NCI-H510A (cell line): ENCODE data around the gene LRP1B.

Experiments
- DNase-seq: peaks from one replicate; lab custom pipeline; 2025; lab: John Stamatoyannopoulos, UW

The LRP1B gene

DNA sequence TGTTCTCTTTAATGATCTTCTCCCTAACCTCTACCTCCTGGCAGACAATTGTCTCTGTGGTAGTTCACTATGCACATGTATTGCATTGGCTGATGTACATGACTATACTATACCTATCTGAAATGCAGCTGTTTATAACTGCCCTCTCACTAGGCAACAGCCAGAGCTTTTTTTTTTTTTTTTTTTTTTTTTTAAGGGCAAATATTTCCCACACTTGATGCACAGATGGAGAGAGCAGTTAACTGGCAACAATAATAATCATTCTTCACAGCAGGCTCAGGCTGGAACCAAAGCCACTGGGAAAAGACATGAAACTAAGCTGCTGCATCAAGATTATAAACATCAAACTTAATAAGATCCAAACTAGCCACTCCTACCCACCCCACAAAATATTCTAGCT, 707.7 kb downstream of the LRP1B start:
- no peak for DNase-seq

DNA sequence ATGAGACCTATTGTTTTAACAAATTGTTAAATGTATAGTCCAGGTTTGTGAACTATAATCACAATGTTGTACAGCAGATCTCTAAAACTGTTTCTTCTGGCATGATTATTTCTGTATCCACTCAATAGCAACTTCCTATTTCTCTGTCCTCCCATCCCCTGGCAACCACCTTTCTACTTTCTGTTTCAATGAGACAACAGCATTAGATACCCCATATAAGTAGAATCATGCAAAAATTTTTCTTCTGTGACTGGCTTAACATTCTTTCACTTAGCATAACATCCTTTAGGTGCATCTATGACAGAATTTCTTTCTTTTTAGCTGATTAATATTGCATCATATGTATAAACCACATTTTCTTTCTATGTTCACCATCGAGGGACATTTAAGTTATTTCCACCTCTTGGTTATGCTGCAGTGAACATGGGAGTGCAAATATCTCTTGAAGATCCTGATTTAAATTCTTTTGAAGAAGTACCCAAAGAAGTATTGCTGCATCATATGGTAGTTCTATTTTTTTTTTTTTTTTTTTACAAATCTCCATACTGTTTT, 713.5 kb downstream of the LRP1B start:
- DNase-seq, result no peak

DNA sequence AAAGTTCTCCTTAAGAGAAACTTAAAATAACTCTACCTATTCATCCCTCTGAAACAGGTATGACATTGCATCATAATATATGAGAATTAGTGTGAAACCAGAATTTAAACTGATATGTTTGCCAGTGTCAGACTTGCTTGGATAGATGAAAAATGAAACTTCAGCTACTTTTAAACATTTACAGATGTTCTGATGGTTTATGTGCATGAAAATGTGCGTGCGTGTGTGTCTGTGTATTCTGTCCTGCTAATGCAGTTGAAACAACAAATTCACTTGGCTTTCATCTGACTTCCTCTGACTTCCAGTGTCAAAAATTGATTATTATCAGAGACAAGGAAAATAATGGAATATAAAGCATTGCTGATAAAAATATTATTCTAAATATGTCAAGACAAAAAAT, 719.4 kb downstream of the LRP1B start:
- no peak for DNase-seq

DNA sequence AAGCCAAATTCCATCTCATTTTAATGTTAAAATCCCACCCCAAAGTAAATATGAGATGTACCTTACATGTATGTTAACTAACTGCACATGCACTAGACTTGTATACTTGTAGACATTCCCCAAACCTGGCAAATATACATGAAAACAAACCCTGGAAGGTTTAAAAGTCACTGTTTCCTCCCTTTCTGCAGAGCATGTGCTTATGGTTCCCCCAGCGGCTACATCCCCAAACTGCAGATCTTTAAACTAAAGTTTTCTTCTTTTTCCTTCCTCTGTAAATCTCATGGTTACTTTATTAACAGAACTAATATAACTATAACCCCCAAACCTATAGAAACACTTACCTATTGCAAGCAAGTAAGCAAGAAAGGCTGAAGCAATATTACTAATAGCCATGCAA, 731.5 kb downstream of the LRP1B start:
- no peak for DNase-seq

DNA sequence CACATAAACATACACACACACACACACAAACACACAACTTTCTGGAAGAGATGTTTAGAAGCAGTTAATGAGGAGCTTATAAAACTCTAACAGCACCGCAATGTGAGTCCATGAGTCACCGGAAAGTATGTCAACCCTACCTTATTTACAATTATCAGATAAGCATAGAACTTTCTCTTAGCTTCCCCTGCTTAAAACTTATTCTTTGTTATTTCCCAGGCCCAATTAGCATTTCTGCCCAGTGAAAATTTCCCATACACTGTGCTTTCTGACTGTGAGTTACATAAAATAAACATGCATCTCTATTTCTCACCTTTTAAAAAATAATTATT, 737.6 kb downstream of the LRP1B start:
- DNase-seq, result no peak

DNA sequence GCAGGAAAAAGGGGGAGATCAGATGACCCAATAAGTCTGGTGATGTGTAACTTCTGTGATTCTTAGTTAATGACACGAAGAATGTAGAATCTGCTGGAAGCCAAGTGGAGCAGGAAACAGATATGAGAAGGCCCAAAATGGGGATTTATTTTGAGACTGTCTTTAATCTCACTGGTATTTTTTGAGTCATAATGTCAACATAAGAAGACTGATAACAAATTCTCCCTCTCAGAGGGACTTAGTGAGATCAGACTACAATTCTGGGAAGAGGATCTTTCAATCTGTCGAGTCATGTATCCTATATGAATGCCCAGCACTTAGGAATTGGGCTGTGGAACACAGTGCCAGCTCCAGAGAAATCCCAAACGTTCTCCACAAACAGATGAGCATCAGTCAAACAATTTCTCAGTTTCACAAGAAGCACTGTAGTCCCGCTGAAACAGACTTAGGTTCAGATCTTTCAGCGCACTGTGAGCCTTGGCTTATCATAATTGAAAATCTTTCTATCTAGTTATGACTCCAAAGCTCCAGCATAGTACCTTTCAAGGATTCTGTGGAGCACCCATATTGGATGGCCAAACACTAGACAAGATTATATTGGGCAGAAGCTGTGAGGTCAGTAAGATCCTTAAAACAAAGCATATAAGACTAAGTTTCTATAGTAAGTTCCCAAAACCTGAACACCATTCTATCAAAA, 738.2 kb downstream of the LRP1B start:
- no peak for DNase-seq

DNA sequence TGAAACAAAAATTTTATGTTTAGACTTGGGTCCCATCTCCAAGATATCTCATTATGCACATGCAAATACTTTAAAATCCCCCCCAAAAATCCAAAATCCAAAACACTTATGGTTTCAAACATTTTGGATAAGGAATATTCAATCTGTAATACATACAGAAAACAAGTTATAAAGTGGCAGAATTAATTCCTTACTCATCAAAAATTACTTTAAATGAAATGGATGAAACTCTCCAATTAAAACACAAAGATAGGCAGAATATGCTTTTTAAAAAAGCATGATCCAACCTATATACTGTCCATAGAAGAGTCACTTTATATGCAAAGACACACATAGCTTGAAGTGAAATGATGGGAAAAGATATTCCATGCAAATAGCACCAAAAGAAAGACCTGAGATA, 744.6 kb downstream of the LRP1B start:
- DNase-seq, result no peak

DNA sequence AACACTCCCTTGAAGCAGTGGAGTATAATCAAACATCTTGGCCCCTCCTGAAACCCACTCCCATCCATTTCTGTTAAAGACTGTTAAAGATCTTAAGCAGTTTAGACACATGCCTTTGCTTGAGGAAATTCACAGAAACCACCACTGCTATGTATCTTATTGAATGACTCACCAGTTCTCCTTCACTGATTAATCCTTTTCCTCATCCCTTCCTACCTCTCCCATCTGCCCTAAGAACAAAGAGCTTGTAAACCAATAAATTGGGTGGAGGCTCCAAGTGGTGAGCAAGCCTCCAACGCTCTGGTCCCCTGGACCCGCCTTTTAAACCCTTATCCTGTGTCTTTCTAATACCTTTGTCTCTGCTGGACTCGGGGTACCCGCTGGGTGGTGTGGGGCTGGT, 746.1 kb downstream of the LRP1B start:
- no peak for DNase-seq

DNA sequence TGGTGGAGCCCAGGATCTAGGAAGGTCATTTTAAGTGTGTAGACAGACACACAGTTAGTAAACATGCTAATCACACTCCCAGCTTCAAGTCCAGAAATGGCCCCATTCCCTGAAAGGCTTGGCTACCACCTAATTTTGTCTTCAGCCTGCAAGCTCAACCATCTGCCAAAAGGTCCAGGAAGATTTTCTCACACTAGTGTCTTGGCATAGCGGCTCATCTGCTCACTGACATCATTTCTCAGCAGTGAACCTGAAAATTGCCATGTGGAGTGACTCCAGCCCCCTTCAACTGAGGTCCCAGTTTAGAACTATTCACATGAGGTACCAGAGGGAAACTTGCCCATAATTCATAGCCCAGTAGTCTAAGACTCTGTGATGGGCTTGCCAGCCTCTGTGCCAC, 748.9 kb downstream of the LRP1B start:
- DNase-seq, result no peak

DNA sequence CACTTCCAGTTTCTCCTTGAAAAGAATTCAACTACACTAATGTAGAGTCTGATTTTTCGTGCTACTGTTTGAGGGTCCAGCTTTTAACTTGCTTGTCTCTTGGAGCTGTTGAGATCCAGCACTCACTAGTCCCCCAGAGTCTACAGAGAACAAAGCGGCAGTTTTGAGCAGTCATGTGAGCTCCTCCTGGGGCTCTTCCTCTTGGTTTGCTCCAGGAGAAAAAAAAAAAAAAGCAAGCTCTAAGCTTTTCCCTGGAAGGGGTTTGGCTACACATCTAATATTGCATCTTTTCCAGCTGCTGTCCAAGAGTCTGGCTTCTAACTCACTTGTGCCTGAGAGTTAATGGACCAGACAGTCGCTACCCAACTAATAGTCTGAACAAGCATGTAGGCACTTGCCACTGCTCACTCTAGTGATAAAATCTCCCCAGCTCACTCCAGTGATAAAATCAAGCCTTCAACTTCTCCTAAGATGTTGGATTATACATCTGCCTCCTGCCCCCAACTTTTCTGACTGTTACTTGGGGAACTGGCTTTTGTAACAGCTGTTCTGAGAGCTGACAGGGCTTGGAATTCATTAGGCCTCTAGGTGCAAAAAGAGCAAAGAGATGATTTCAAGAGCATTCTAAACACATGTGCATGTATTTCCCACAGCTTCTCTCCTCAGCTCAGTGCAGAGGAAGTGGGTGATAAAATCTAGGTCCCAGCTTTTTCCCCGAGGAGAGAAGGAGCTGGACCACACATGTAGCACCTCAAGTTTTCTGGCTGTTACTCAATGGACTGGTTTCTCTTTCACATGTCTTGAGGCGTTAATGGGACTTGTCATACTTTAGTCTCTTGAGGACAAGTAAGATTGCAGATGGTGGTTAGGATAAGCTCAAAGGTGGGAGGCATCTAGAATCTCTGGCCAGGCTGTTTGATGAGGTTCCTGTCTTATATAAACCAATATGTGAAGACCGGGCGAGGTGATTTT, 750.5 kb downstream of the LRP1B start:
- no peak for DNase-seq

DNA sequence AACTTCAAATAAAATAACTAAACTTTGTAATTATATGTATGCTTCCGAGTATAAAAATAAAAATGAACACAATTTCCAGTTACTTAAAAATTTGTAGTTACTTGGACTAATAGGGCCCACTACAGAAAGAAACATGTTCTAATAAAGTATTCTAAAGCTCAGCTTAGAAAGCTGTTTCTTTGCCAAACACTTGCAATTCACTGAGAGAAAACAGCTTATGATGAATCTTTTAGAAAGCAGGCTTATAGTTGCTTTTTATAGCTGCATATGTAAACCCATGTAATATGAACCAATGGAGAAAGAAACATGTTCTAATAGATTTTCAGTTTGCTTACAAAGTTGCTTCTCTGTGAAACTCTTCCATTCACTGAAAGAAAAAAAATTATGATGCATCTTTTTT, 766.0 kb downstream of the LRP1B start:
- no peak for DNase-seq

DNA sequence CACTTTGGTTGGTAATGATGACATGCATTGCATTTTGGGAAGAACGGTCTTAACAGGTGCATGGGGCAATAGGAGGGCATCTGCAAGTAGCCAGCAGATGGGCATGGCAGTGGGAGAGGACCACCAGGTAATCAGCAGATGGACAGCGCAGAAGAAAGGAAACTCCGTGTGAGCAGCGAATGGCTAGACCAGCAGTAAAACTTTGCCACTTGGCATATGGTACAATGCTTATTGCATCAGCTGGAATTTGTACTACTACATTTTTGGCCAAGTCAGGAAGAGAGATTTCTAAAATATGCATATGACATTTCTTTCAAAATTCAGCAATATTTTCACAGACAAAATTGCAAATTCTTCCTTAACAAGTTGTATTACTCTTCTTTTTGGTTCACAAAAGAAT, 768.5 kb downstream of the LRP1B start:
- no peak for DNase-seq

DNA sequence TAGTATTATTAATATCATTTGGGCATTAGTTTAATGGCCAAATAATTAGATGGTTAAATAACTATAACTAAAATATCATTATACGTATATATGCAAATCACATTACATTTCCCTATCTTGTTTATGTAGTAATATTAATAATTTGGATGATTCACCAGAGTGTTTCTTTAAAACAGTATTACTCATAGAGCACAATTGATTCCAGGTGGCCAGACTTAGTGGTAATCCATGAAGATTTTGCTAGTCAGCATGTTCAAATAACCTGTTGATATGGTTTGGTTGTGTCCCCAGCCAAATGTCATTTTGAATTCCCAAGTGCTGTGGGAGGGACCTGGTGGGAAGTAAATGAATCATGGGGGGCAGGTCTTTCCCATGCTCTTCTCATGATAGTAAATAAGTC, 782.3 kb downstream of the LRP1B start:
- DNase-seq, result no peak

DNA sequence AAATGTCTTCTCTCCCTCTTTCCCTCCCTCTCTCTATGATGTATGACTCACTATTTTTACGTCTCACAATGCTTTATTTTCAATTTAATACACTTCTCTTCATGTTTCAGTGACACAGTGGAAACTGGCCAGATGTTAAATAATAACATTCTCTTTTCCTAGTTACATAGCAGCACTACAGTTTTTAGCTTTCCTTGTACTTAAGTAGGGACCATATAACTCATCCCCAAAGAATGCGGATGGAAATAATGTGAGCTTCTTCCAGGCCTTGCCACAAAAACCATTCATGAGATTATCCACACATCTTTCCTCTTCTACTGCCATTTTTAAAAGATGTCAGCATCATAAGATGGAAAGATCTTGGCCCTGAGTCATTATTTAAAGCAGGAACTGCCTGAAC, 789.4 kb downstream of the LRP1B start:
- no peak for DNase-seq

DNA sequence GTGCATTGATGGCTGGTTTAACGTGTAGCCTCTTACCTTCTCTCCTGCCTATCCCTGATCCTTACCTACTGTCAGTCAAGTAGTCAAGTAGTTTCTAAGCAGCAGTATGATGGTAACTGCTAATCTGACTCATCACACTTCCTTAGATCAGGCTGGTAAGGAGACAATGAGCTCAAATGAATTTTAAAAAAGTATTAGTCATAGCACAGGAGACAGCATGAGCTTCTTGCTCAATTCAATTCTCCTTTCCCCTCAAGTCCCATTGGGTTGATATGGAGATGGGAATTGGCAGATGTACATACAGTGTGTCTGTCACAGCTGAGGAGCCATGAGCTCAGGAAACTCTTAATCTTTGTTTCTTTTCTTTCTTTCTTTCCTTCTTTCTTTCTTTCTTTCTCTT, 799.7 kb downstream of the LRP1B start:
- DNase-seq, result no peak

DNA sequence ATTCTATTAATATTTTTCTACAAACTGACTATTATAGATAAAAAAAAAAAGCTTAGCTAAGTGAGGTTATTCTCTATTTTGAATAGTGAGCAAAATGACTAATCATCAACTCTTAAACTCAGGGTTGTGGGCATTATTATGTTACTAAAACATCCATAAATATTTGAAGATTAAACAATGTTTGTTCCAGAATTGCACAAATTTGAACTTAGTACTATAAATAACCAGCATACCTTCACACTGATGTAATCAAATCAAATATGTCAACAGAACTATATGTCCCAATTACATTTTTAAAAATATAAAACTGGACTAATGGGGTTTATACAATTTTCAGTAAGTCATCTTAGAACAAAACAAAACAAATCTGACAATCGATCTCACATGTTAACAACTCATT, 800.9 kb downstream of the LRP1B start:
- no peak for DNase-seq

DNA sequence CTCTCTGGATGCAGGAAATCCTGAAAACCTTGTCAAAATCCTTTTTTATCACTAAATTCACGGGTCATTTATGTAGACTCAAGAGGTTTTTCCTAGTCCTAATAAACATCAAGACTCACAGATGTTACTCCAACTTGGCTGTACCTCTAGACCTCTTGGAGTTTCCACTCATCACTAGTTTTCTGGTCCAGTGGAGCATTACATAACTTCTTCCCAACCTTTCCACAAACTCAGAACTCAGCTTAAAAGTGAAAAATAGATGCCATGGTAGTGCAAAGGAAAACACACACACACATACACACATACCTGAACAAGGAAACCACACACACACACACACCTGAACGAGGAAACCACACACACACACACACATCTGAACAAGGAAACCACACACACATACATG, 807.2 kb downstream of the LRP1B start:
- DNase-seq, result no peak

DNA sequence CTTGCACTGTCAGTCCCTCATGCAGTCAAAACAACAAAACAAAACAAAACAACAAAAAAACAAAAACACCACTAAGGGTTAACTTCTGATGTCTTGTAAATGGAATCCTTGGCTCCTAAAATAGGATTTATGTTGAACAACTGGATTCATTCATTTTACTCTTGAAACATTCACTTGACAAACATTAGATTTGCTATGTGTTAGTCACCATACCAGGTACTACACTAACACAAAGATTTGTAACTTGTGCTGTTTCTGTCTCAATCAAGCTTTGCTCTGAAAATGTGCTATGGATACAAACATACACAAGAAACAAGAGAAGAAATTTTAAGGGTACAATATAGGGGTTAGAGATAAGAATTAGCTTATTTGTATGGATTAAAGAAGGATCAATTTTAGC, 812.8 kb downstream of the LRP1B start:
- DNase-seq, result no peak

DNA sequence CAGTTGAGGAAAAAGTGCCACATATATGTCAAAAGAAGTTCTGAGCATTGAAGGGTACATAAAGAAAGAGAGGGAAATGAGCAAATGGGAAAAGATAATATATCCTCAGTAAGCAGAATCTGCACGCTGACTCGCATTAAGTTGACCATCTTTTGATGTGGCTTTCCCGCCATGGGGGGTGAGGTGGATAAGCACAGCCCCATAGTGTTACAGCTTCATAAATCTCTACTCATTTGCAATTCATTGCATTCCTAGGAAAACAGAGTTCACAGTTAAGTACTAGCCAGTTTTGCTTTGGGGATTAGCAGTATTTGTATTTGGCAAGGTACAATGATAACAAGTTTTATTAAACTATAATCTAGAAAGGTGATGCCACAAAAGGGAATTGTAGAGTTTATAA, 814.2 kb downstream of the LRP1B start:
- DNase-seq, result no peak

DNA sequence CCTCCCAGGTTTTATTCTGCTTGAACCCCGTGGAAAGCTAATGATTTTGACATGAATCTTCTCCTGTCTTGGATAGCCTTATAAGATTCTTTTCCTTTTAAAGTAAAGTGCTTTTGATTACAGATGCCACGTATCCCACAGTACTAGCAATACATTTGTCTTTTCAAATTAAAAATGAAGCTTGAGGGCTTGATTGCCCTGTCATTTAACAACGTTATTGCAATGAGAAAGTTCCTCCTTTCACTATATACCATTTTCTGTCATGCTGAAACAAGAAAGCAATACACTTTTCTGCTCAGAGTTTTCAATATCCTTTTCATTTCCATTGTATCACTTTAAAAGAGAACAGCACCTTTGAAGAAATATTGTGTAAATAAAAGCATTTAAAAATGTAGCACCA, 814.7 kb downstream of the LRP1B start:
- no peak for DNase-seq

DNA sequence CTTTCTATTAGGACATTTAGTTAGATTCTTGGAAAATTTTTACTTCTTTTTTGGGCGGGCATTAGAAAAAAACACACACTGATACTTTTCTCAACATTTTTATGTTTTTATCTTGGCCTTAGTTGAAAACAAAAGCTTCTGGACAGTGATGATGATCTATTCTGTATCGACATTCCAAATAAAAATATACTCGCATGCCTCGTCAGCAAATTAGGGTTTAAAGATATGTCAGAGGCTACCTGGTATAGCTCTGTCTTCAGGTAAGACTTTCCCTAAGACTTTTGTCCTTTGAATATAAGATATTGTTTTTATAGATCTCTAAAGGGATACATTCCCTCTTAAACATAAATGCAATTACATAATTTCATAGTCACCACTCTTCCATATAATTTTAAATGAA, 816.8 kb downstream of the LRP1B start:
- no peak for DNase-seq

DNA sequence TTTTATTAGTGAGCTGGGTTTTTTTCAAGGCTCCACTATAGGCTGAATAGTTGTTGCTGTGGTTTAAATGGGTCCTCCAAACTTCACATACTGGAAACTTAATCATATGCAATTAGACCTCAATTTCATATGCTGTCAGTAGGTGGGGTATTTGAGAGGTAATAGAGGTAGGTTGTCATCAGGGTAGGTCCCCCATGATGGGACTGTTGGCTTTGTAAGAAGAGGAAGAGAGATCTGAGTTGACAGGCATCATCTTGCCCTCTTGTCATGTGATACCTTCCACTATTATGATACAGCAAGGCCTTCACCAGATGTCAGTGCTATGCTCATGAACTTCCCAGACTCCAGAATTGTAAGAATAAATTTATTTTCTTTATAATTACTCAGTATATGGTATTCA, 819.4 kb downstream of the LRP1B start:
- no peak for DNase-seq

DNA sequence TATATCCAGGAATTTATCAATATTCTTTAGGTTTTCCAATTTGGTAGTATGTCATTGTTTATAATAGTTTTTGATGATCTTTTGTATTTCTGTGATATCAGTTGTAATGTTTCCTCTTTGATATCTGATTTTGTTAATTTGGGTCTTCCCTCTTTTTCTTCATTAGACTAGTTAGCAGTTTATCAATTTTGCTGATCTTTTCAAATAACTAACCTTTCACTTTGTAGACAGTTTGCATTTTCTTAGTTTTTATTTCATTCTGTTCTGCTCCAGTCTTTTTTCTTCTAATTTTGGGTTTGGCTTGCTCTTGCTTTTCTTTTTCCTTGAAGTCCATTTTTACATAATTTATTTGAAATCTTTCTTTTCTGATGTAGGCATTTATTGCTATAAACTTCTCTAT, 824.4 kb downstream of the LRP1B start:
- DNase-seq, result no peak
